Neural crest cell (in vitro differentiated cells): ENCODE data around the gene HTATIP2. TPM values are rescaled to one million over a fixed set of nuclear protein-coding genes. Genes with fewer than 3 reads are reported as not detected.

ENCODE experiments used
- total RNA-seq: library from RNA; stranded (reverse); gene quantifications from 2 replicates; pipeline ENCODE4 v1.2.1, GENCODE V29; 2021

HTATIP2 gene
- total RNA-seq, 1 donor from 2014 or later, result 17.8 TPM

Other genes starting within 250 kb of the HTATIP2 start
- 26.3 and 29.6 TPM in 2 replicates for gene DBX1, start 203.2 kb upstream of the HTATIP2 start, total RNA-seq
- 22.8 and 26.1 TPM in 2 replicates for gene PRMT3, start 24.0 kb downstream of the HTATIP2 start, total RNA-seq
- gene SLC6A5, start 235.9 kb downstream of the HTATIP2 start, total RNA-seq, result 0.05 TPM in 1 of 2 replicates, not detected in the other